HG03175 (cell line): ENCODE results near the gene RBM44.
"Not testable (repeated sequence)": the region's sequence is repeated elsewhere in the genome, so short reads cannot be mapped to it uniquely, and the experiment has no call there.

Source experiments
- ATAC-seq: cut with Tn5 transposase; IDR thresholded peaks from one replicate; pipeline ENCODE4 v1.9.1; 2021; ENCODE audit warnings: mild to moderate bottlenecking, moderate library complexity; ENCODE audit not compliant: unreplicated experiment

RBM44 gene

DNA sequence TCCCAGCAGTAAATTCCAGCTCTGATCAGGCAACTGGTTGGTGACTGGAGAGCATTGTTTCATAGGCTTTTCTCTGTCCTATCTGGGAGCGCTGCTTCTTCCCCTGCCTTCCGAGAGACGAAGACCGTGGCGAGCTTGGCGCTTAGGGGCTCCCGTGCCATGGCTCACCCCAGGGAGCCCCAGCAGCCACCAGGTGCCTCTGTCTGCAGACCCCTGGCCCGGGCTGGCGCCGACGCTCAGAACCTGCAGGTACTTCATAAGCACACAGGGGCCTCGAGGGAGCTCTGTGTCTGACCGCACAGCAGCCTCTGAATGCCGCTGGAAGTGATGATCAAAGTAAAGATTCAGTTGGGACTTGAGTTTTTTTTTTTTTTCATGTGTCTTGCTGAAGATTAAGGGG lies 19.1 kb upstream of the RBM44 start:
- ATAC-seq: no peak

DNA sequence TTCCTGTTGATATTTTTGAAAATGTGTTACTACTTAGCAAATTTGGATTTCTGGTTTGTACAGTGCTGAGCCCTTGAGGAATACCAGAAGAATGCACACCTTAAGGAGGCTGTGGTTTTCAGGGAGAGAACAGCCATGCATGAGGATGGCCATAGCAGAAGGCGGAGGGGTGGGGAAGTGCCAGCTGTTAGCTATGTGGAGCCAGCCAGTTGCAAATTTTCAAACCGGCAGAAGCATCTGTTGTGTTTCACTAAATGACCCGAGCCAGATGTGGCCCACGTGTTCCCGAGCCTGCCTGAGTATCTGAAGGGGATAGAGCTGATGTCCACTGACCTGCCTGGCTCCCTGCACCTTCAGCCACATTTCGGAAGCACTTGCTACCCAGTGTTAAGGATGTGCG lies 16.4 kb upstream of the RBM44 start:
- ATAC-seq: no peak

DNA sequence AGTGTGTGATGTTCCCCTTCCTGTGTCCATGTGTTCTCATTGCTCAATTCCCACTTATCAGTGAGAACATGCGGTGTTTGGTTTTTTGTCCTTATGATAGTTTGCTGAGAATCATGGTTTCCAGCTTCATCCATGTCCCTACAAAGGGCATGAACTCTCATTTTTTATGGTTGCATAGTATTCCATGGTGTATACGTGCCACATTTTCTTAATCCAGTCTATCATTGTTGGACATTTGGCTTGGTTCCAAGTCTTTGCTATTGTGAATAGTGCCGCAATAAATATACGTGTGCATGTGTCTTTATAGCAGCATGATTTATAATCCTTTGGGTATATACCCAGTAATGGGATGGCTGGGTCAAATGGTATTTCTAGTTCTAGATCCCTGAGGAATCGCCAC lies 14.9 kb upstream of the RBM44 start:
- ATAC-seq: not testable (repeated sequence)

DNA sequence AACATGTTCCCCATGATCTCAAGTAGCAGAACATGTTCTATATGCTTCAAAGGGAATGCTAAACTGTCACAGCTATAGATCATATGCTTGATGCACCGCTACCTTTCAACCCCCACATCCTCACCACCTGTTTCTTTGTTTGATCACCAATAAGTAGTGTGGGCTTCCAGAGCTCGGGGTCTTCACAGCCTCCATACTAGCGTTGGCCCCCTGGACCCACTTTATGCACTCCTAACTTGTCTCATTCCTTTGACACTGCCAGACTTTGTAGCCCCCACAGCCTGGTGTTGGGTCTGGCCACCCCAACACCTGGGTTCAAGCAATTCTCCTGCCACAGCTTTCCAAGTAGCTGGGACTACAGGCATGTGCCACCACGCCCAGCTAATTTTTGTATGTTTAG lies 11.6 kb upstream of the RBM44 start:
- no peak for ATAC-seq

DNA sequence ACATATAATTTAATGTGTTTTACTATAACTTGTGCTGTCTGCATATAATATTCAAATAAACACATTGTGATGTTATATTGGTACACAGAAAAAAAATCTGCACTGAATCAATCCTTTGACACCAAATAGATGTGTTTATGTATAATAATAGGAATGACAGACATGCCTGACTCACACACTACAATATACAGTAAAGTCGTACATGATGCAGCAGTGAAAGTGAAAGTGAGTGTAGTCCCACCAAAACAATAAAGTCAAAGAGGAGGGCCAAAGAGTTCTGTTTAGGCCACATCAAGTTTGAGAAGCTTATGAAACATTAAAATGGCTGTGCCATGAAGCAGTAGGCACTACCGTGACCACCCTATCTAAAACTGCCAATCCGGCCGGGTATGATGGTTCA lies 8.2 kb upstream of the RBM44 start:
- no peak for ATAC-seq

DNA sequence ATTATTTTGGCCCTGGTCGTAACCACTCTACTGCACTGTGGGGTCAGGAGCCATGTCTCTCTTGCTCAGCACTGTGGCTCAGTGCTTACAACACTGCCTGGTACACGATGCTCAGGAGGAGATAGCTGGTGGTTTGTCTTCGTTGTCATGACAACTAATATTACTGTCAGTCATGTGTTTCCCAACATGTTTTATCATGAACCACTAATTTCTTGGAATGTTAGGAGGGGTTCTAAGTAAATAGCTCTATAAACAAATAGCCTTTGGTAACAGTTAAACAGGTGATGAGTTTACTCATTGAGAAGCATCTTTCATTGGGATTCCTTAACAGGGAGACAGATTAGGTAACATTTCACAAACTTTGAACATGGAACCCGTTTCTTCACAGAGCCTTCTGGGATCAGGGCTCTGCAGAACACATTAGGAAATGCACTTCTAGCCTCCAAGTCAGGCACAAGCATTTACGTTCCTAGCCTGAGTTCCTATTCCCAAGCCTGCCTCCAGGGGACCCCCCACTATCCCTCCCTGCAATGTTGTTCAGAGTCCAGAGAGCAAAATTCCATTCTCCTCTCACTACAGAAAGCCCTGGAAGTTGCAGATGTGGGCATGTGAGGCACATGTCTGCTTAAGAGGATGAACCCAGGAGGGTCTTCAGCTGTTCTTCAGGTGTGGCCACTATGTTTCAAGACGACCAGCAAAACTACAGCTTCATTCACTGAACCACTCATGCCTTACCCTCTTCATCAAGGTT lies 6.4 kb upstream of the RBM44 start:
- no peak for ATAC-seq

DNA sequence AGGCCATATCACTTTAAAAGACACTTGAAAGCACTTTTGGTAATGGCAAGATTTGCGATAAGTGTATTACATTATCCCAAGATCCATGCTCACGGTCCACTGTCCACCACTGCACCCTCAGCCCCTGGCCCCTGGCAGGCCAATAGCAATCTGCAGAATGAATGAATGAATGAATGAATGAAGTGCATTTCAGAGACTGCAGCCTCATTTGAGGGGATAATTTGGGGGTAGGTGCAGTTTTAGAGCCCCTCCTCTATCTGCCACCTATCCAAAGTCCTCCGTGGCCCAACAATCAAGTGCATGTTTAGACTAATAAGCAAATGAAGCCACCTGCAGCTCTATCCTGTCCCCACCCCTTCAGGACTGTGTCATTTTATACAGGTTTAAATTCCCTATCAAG lies 1.3 kb upstream of the RBM44 start:
- ATAC-seq: no peak

DNA sequence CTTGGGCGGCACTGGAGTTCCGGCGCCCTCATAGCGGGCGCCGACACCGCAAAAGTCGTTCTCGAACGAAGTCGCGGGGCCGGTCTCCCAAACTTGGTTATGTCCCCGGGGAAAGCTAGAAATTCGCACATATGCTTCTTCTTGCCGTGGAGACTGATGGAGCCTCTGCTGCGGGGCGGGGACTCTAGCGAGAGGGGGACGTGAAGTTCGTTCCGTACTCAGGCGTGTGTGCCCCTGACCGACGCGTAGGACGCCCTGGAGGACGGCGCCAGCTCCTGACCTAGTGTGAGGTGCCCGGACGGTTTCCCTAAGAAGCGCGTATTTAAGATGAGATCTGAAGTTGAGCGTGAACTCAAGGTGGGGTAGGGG lies 465 bp downstream of the RBM44 start:
- no peak for ATAC-seq

DNA sequence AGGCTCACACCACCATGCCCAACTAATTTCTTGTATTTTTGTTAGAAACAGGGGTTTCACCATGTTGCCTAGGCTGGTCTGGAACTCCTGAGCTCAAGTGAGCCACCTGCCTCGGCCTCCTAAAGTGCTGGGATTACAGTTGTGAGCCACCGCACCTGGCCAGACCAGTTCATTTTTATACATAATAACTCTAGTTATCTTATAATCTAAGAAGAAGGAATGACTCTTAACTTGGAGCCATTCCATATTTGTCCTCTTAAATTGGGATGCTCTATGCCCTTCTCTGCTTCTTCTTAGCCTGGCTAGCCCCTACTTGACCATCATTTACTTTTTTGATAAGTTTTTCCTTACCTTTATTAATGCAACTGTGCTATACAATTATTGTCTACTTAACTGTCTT lies 2.9 kb downstream of the RBM44 start:
- no peak for ATAC-seq

DNA sequence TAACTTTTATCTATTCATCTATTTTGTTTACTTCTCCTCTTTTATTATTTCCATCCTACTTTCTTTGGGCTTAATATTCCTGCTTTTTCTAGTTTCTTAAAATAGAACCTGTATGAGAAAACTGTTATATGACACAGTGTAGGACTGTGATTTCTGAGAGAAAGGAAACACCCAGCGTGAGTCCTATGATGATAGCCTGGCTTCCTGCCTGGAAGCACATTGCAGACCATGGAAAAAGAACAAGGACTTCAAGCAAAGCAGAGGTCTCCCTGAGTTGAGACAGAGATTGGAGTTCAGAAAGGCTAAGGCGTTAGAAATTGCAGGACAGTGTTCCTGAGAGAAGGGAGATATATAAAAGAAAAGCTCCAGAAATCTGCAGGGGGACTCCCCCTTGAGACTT lies 7.8 kb downstream of the RBM44 start:
- no peak for ATAC-seq

DNA sequence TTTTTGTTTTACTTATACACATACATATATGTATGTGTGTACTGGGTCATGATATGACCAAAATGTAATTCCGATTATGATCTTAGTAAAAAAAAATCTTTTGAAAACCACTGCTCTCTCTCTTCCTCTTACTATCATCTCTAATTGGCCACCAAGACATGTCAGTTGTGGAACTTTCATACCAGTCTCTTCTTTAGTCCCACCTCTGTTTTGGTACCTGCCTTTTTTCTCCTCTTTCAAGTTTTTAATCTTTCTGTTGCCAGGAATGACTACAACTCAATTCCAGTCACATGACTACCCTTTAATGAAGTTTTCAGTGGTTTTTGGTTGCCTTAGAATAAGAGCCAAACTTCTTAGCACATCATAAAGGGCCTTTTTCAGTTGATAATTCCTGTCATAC lies 17.1 kb downstream of the RBM44 start:
- ATAC-seq: no peak

DNA sequence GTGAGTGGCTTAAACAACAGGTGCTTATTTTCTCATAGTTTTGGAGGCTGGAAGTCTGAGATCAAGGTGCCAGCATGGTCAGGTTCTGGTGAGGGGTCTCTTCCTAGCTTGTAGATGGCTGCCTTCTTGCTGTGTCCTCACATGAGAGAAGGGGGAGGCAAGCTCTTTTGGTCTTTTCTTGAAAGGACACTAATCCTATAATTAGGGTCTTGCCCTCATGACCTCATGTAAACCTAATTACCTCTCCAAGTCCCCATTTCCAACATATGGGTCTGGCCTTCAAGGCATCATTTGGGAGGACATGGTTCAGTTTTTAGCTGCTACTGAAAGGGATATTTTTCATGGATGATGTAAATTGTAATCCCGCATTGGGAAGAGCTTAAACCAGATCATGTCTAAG lies 18.0 kb downstream of the RBM44 start:
- ATAC-seq: no peak

DNA sequence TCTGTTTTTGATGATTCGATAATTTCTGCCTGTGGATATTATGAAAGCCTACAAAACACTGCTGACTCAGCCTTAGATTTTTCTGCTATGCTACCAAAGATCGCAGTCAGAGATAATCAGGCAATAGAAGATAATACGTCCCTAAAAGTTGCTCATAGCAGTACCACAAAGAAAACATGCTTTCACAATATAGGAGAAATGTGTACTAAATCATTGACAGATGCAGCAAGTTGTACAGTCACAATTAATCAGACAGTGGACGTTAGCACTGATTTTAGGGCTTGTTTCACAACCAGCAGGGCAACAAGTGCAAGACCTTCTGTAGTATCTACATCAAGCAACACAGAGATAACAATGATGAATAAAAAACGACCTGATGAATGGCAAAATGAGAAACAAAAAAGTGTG lies 19.5 kb downstream of the RBM44 start:
- ATAC-seq: no peak

DNA sequence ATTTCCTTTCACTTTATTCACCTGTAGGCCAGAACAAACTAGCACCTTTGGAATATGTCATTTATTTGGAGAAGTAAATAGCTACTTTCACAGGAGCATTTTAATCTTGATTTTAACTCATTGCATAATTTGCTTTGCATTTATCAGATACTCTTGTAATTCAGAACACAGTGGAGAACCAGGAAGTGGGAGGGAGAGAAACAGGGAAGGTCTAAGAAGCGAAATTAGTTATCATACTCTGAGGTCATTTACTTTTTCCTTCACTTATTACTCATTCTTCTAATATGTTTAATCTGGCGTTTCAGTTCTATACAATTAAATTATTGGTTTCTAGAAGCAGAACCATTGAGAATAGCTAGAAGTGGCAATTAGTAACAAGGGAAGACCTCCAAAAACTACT lies 20.7 kb downstream of the RBM44 start:
- no peak for ATAC-seq

DNA sequence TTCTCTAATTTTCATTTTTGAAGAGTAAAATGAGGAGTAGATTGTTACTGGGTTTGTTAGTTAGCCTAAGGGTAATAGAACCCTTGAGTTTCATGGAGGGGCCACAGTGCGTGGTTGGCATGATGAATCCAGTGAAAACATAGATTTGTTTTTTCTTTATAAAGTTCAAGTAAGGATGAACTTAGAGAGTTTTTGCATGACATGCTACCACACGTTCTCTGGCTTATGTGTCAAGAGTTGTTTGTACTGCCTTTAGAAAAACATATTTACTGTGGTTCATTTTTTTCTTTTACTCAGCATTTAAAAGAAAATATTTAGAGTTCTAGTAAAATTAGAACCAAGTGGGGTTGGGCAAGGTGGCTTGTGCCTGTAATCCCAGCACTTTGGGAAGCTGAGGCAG lies 21.8 kb downstream of the RBM44 start:
- ATAC-seq: no peak

DNA sequence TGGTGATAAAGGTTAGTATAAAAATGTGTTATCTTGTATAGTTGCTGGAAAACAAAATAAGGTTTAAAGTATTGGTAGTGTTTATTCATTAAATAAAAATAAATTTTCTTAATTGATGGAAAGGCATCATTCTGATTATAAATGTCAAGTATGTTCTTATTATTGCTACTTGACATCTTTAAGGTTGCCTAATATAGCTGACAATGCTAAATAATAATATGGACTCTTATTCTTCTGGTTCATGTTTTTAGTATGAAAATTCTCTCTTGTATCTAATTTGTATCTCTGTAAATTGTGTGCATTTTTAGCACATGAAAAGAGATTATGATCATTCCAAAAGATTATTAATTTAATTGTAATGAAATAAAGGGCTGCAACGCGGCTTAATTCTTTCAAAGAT lies 25.0 kb downstream of the RBM44 start:
- no peak for ATAC-seq

DNA sequence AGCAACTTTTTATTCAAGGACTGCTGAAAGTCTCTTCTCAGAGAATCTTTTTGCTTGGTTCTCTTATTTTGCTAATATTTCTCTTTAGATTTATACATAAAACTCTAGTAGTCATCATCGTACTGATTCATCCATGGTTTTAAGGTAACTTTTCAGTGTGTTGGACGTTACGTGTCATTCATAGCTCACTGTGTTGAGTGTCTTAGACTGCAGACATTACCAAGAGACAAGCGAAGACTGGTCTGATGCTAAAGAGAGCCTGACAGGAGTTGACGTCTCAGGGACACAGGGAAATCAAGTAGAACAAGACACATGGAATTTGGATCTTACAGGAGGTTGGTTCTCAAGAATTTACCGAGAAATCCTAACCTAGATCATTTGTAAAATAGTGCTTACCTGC lies 25.5 kb downstream of the RBM44 start:
- ATAC-seq: no peak

DNA sequence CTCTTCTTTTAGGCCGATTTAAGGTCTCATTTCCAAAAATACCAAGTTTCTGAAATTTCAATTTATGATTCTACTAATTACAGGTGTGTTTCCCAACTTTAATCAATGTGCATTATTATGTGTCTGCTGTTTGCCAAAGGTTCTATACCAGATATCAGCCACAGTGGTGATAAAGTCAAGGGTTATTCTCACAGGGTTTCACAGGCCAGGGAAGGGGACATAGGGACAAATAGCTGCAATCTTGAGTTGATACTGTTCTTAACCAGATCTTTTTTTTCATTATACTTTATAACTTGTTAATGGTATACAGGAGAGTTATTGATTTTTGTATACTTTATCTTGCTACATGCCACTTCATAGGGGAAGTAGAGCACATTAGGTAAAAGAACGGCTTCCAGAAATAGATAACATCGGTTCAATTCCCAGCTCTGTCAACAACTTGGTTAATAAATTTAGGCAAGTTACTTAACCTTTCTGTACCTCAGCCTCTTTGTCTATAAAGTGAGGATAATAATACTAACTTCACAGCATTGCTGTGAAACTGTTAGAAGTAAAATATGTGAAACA lies 28.9 kb downstream of the RBM44 start:
- ATAC-seq: no peak

DNA sequence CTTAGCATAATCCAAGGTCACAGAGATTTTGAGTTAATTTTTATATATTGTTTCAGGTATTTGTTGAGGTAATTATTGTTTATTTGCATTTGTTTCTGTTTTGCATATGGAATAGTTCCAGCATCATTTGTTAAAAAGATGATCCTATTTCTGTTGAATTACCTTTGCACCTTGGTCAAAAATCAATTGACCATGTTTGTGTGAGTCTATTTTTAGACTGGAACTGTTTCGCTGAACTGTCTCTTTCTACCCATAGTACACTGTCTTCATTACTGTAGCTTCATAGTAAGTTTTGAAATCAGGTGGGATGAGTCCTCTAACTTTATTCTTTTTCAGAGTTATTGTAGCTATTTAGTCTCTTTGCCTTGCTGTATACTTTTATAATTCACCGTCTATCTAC lies 31.9 kb downstream of the RBM44 start:
- no peak for ATAC-seq

DNA sequence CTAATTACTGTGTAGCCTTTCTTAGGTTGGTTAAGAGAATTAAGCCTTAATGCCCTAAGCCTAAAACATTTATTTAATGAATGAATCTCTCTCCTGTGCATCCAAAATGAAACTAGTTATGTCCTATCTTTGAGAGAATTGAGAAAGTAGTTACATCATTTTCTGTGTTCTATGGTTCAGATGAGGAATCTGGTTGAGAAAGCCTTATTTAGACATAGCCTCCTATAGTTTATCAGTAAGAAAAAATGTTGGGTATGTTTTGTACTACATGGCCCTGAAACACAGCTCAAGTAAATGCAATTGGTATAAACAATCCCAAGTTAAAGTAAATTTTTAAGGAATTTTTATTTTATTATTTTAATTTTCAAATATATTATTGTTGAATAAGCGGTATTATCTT lies 35.0 kb downstream of the RBM44 start:
- no peak for ATAC-seq

DNA sequence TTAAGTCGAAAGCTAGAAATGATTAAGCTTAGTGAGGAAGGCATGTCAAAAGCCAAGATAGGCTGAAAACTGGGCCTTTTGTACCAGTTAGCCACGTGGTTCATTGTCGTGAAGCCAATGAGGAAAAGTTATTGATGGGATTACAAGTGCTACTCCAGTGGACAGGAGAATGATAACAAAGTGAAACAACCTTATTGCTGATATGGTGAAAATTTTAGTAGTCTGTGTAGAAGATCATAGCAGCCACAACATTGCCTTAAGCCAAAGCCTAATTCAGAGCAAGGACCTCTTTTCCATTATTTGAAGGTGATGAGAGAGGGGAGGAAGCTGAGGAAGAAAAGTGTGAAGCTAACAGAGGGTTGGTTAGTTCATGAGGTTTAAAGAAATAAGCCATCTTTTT lies 36.8 kb downstream of the RBM44 start:
- no peak for ATAC-seq

DNA sequence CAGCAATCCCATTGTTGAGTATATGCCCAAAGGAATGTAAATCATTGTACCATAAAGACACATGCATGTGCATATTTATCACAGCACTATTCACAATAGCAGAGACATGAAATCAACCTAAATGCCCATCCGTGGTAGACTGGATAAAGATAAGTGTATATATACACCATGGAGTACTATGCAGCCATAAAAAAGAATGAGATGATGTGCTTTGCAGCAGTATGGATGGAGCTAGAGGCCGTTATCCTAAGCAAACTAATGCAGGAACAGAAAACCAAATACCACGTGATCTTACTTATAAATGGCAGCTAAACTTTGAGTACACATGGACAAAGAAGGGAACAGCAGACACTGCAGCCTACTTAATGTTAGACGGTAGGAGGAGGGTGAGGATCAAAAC lies 42.5 kb downstream of the RBM44 start:
- no peak for ATAC-seq

DNA sequence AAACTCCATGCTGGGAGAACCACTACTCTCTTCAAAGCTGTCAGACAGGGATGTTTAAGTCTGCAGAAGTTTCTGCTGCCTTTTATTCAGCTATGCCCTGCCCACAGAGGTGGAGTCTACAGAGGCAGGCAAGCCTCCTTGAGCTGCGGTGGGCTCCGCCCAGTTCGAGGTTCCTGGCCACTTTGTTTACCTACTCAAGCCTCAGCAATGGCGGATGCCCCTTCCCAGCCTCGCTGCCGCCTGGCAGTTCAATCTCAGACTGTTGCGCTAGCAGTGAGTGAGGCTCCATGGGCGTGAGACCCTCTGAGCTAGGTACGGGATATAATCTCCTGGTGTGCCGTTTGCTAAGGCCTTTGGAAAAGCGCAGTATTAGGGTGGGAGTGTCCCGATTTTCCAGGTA lies 50.4 kb downstream of the RBM44 start:
- ATAC-seq: not testable (repeated sequence)
